BE2C (cell line): ENCODE results near the gene IRF1.

ENCODE experiments used
- DNase-seq: peaks from one replicate; pipeline ENCODE4 v3.0.0-alpha.2; 2020
- H3K27me3 ChIP-seq: fragments of 250-450 bp; sonication (Bioruptor Pico); 2 replicates; pipeline ENCODE4 v1.5.1; 2020; ENCODE audit warnings: mild to moderate bottlenecking
- H3K36me3 ChIP-seq: fragments of 250-450 bp; sonication (Bioruptor Pico); 2 replicates; pipeline ENCODE4 v1.5.1; 2020; ENCODE audit warnings: mild to moderate bottlenecking
- H3K4me1 ChIP-seq: fragments of 250-450 bp; sonication (Bioruptor Pico); 2 replicates; pipeline ENCODE4 v1.5.1; 2020
- H3K4me3 ChIP-seq: 2 replicates; pipeline ENCODE4 v1.5.1; 2011; ENCODE audit warnings: low read depth, low read length
- H3K9me3 ChIP-seq: fragments of 250-450 bp; sonication (Bioruptor Pico); 2 replicates; pipeline ENCODE4 v1.5.1; 2020
- CTCF ChIP-seq: IDR thresholded peaks from 2 replicates; pipeline ENCODE4 v1.5.1; 2012; ENCODE audit warnings: mild to moderate bottlenecking, low read depth, low read length

The IRF1 gene

GRCh38 chr5:132484391-132484725 lies 6.2 kb downstream of the IRF1 start:
- no peak for TF ChIP-seq CTCF
- Histone ChIP-seq H3K36me3 (no peaks in the 10 kb centered on the region), H3K4me1 (no peaks in the 10 kb centered on the region), H3K9me3 (no peaks in the 10 kb centered on the region), H3K27me3 (no peaks in the 10 kb centered on the region), H3K4me3 (no peak overlapping the region)
- no peak for DNase-seq

- Histone ChIP-seq H3K36me3 (no peaks in the 10 kb centered on the region), H3K27me3 (no peaks in the 10 kb centered on the region), H3K4me3 (no peak overlapping the region), H3K4me1 (no peaks in the 10 kb centered on the region), H3K9me3 (no peaks in the 10 kb centered on the region)
- DNase-seq, result no peak
- no peak for TF ChIP-seq CTCF
These were observed 6.7 kb downstream of the IRF1 start for GRCh38 chr5:132483661-132484390.

GRCh38 chr5:132483101-132483500 lies 7.5 kb downstream of the IRF1 start:
- no peaks in the 10 kb centered on the region for H3K9me3 ChIP-seq
- H3K4me1 ChIP-seq, result no peaks in the 10 kb centered on the region
- TF ChIP-seq CTCF, result no peak
- no peaks in the 10 kb centered on the region for H3K27me3 ChIP-seq
- no peak for DNase-seq
- H3K36me3 ChIP-seq, result no peaks in the 10 kb centered on the region
- H3K4me3 ChIP-seq, result no peak overlapping the region

DNA sequence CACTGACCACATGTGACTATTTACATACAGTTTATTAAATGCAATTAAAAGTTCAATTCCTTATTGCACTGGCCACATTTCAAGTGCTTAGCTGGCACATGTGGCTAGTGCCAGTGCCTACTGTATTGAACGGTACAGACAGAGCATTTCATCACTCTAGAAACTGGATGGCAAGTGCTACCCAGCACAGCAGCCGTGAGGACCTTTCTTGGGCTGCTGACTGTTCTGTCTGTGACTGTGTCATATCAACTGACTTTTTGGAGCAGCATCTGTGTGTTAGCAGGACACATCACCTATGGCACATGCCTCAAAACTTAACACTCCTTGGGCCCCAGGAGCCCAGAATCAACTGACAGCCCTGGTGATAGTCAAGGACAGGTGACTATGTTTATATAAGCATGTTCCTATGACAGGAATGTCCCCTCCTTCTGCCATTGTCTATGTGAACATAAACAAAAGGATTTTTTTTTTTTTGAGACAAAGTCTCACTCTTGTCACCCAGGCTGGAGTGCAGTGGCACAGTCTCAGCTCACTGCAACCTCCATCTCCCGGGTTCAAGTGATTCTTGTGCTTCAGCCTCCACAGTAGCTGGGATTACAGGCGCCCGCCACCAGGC lies 8.9 kb downstream of the IRF1 start:
- H3K4me1 ChIP-seq, result peaks cover 4% of the 10 kb centered on the region
- no peak for DNase-seq
- no peak overlapping the region for H3K4me3 ChIP-seq
- no peak for TF ChIP-seq CTCF
- no peaks in the 10 kb centered on the region for H3K36me3 ChIP-seq
- no peaks in the 10 kb centered on the region for H3K27me3 ChIP-seq
- no peaks in the 10 kb centered on the region for H3K9me3 ChIP-seq

GRCh38 chr5:132480893-132481595 lies 9.5 kb downstream of the IRF1 start:
- Histone ChIP-seq H3K4me3 (no peak overlapping the region), H3K27me3 (no peaks in the 10 kb centered on the region), H3K36me3 (no peaks in the 10 kb centered on the region), H3K9me3 (no peaks in the 10 kb centered on the region), H3K4me1 (peaks cover 4% of the 10 kb centered on the region)
- TF ChIP-seq CTCF, result no peak
- DNase-seq, result no peak

DNA sequence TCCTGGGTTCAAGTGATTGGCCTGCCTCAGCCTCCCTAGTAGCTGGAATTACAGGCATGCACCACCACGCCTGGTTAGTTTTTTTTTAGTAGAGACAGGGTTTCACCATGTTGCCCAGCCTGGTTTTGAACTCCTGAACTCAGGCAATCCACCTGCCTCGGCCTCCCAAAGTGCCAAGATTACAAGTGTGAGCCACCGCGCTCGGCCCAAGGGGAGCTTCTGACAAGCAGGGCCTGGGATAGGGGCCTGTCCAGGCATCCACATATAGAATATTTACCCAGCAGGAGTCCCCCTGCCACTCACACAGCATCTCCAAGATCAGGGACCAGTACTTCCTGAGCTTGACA lies 10.1 kb downstream of the IRF1 start:
- DNase-seq, result no peak
- peaks cover 4% of the 10 kb centered on the region for H3K4me1 ChIP-seq
- no peaks in the 10 kb centered on the region for H3K9me3 ChIP-seq
- no peaks in the 10 kb centered on the region for H3K27me3 ChIP-seq
- H3K36me3 ChIP-seq, result no peaks in the 10 kb centered on the region
- no peak for TF ChIP-seq CTCF
- no peak overlapping the region for H3K4me3 ChIP-seq
